NCI-H128 (cell line): ENCODE results near the gene RND2.
"Not testable (repeated sequence)": the region's sequence is repeated elsewhere in the genome, so short reads cannot be mapped to it uniquely, and the experiment has no call there.

Experiments used
- DNase-seq: peaks from one replicate; lab custom pipeline; 2025; ENCODE audit not compliant: unreplicated experiment; lab: John Stamatoyannopoulos, UW

Gene RND2

GRCh38 chr17:43026595-43026994 lies 1.6 kb downstream of the RND2 start:
- DNase-seq, result no peak

GRCh38 chr17:43027091-43028032 lies 2.3 kb downstream of the RND2 start:
- DNase-seq, result no peak

GRCh38 chr17:43028221-43028861 lies 3.3 kb downstream of the RND2 start:
- DNase-seq, result no peak

- DNase-seq, result no peak
These were observed 5.2 kb downstream of the RND2 start for GRCh38 chr17:43030137-43030767.

- DNase-seq, result no peak
These were observed 6.6 kb downstream of the RND2 start for GRCh38 chr17:43031666-43032065.

- DNase-seq, result no peak
These were observed 9.2 kb downstream of the RND2 start for GRCh38 chr17:43033948-43034881.

GRCh38 chr17:43034894-43035293 lies 9.9 kb downstream of the RND2 start:
- DNase-seq, result no peak

- DNase-seq, result no peak
These were observed 14.6 kb downstream of the RND2 start for GRCh38 chr17:43039646-43040045.

- no peak for DNase-seq
These were observed 15.6 kb downstream of the RND2 start for GRCh38 chr17:43040655-43041054.

- DNase-seq, result no peak
These were observed 17.1 kb downstream of the RND2 start for GRCh38 chr17:43042025-43042628.

GRCh38 chr17:43043307-43043706 lies 18.3 kb downstream of the RND2 start:
- no peak for DNase-seq

GRCh38 chr17:43044024-43044423 lies 19.0 kb downstream of the RND2 start:
- no peak for DNase-seq

- no peak for DNase-seq
These were observed 26.9 kb downstream of the RND2 start for GRCh38 chr17:43051969-43052368.

- not testable (repeated sequence) for DNase-seq
These were observed 28.0 kb downstream of the RND2 start for GRCh38 chr17:43053008-43053407.

GRCh38 chr17:43056051-43056450 lies 31.0 kb downstream of the RND2 start:
- no peak for DNase-seq

GRCh38 chr17:43062984-43063638 lies 38.1 kb downstream of the RND2 start:
- no peak for DNase-seq

- no peak for DNase-seq
These were observed 43.7 kb downstream of the RND2 start for GRCh38 chr17:43068570-43069367.

GRCh38 chr17:43069368-43069898 lies 44.4 kb downstream of the RND2 start:
- DNase-seq, result no peak

- DNase-seq, result no peak
These were observed 45.2 kb downstream of the RND2 start for GRCh38 chr17:43070257-43070656.
